RWPE1 (cell line): ENCODE results near the gene TFIP11.

Source experiments
- CTCF ChIA-PET: fragments of 350-600 bp; sonication (Branson Sonifier 250); formaldehyde crosslinking; extraction: SDS; loops from one replicate; lab custom pipeline; 2021; lab: Yijun Ruan, JAX
- POLR2A ChIA-PET: fragments of 400-600 bp; formaldehyde crosslinking; extraction: SDS; loops from one replicate; lab custom pipeline; 2020; ENCODE audit warnings: antibody characterized with exemption; ENCODE audit not compliant: low non-redundant PET; lab: Yijun Ruan, JAX
- DNase-seq: peaks from one replicate; pipeline ENCODE4 v3.0.0; 2012; ENCODE audit warnings: low spot score
- H3K27ac ChIP-seq: fragments of 450-650 bp; 2 replicates; pipeline ENCODE4 v1.5.1; 2017
- TF ChIP-seq, protein P1 (sequence below): fragments of 450-650 bp; conservative IDR thresholded peaks from 2 replicates; pipeline ENCODE4 v1.5.1; 2017; ENCODE audit warnings: low read depth, mild to moderate bottlenecking

The TFIP11 gene

DNA sequence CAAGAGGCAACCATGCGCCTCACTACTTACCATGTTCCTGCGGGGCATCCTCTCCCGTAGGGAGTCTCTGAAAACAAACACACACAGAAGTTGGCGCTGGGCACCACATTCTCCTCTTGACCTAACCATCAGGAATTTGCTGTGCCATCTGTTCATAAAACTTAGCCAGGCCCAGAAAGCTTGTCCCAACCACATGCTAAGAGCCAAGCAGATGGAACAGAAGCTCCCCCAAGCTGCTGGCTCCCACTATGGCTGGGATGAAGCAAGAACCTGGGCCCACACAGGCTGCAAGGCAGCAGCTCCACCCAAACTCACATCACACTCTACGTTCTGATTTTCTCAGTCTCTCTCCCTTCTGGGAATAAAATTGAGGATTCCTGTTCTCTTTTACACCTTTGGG is 46.1 kb downstream of the TFIP11 start:
- ChIA-PET POLR2A (no interaction called here), CTCF (no interaction called here)
- DNase-seq, result no peak
- TF ChIP-seq, protein P1, sequence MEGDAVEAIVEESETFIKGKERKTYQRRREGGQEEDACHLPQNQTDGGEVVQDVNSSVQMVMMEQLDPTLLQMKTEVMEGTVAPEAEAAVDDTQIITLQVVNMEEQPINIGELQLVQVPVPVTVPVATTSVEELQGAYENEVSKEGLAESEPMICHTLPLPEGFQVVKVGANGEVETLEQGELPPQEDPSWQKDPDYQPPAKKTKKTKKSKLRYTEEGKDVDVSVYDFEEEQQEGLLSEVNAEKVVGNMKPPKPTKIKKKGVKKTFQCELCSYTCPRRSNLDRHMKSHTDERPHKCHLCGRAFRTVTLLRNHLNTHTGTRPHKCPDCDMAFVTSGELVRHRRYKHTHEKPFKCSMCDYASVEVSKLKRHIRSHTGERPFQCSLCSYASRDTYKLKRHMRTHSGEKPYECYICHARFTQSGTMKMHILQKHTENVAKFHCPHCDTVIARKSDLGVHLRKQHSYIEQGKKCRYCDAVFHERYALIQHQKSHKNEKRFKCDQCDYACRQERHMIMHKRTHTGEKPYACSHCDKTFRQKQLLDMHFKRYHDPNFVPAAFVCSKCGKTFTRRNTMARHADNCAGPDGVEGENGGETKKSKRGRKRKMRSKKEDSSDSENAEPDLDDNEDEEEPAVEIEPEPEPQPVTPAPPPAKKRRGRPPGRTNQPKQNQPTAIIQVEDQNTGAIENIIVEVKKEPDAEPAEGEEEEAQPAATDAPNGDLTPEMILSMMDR, result no peak
- H3K27ac ChIP-seq, result no peak overlapping the region

GRCh38 chr22:26464312-26464711 is 48.0 kb downstream of the TFIP11 start:
- CTCF ChIA-PET, result no interaction called here
- no peak for DNase-seq
- TF ChIP-seq, protein P1, result no peak
- POLR2A ChIA-PET, result no interaction called here
- peak overlapping the region; percentile 57 for H3K27ac ChIP-seq

DNA sequence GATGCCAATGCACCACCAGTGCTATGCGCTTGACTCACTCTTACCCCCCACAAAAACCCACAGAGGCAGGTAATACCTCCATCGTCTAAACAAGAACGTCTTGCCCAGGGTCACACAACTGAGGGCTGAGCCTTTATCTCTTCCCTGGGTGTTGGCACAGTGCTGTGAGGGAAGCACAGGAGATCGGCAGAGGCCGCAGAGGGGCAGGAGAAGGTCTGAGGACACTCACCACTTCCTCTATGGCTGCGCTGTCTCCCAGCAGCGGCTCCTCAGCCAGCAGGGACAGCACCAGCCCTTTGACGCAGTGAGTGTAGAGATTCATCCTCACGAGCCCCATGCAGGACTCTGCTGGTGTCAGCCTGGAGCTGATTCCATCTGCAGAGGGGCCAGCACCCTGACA is 48.6 kb downstream of the TFIP11 start:
- TF ChIP-seq, protein P1, result no peak
- CTCF ChIA-PET, result no interaction called here
- DNase-seq, result no peak
- POLR2A ChIA-PET, result no interaction called here
- peak overlapping the region; percentile 57; the same call in 1 of the 2 replicates for H3K27ac ChIP-seq

DNA sequence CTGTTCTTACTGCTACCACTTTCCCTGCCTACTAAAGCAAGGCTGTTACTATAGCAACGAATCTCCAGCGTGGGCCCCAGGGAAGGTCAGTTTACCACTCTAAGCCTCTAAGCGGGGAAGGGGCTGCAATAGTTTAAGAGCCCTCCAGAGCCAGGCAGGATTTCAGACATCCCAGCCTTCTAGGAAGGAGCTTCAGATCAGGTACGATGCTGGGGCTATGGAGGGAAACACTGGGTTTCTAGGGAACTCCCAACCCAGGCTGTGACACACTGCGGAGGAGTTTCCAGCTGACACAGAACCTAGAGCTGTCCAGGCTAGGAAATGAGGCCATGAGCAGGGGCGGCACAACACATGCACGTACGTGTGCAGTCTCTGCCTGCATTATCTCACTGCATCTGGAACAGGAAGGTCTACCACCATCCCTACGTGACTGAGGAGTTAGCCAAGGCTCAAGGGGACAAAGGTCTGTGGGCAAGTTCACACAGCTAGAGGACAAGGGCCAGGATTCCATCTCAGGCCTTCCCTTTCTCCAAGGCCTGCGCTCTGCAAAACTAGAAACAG is 49.1 kb downstream of the TFIP11 start:
- TF ChIP-seq, protein P1, result no peak
- ChIA-PET CTCF (interaction anchor here (0.6 kb wide), 1 partner anchor 1219 kb away, joined by 3 read pairs; no protein-coding TSS in a partner anchor), POLR2A (no interaction called here)
- DNase-seq, result no peak
- H3K27ac ChIP-seq, result peak overlapping the region; percentile 57; the same call in 1 of the 2 replicates

DNA sequence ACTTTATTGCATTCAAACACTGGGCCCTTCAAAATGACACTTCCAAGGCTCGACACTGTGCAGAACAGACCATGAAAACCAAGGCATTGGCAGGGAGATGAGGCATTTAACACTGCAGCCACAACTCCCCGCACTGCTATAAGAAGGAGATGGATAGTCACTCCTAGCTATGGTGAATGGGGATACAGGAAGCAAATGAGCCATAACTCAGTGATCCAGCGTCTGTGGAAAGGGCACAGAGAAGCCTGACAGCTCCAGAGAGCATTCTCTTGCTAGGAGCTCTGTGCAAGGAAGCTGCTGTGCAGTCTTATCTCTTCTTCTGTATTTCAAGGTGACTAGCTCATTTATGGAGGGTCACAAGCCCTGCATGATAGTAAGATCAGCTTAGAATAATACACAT is 49.6 kb downstream of the TFIP11 start:
- TF ChIP-seq, protein P1, result no peak
- ChIA-PET POLR2A (no interaction called here), CTCF (interaction anchor here (0.6 kb wide), 1 partner anchor 1219 kb away, joined by 3 read pairs; no protein-coding TSS in a partner anchor)
- no peak for DNase-seq
- H3K27ac ChIP-seq, result no peak overlapping the region

GRCh38 chr22:26462051-26462450 is 50.2 kb downstream of the TFIP11 start:
- CTCF ChIA-PET, result interaction anchor here (0.7 to 1.0 kb wide), 4 partner anchors 17 to 73 kb away, joined by 3 to 6 read pairs (median 3); no protein-coding TSS in a partner anchor
- H3K27ac ChIP-seq, result peak overlapping the region; percentile 47

More at GRCh38 chr22:26462051-26462450, 50.2 kb downstream of the TFIP11 start:
- POLR2A ChIA-PET, result no interaction called here
- no peak for DNase-seq
- TF ChIP-seq, protein P1, result no peak
